ENCODE measurements around the gene DOCK11.

DOCK11 gene

GRCh38 chrX:118536687-118537461 is 41.3 kb downstream of the DOCK11 start (continued):
- TF ChIP-seq BCL6B (tag by site-specific recombination; IDR thresholded peaks at IDR 0.05) (peak; percentile 96), ZBTB48 (tag by site-specific recombination; IDR thresholded peaks at IDR 0.05) (peak; percentile 98), ZBTB44 (tag by site-specific recombination; IDR thresholded peaks at IDR 0.05) (peak; percentile 91), ZFP41 (tag by site-specific recombination; IDR thresholded peaks at IDR 0.05; ENCODE audit: borderline replicate concordance) (no peak)

DNA sequence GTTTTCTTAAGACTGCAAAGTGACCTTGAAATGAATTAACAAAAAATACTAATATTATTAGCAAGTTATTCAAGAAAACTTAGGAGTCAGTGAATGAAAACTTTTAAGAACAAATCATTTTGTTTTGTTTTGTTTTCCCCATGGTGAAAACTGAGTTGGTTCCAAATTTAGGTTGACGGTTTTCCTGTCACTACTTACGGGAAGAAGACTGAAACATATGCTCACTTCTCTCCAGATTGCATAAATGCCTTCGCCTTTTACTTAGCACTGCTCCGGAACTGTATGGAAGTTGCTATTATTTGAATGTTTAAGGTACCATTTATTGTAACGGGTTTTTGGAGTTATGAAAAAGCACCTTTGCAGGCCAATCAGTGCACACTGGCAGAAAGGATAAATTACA is 42.8 kb downstream of the DOCK11 start:
- H3K36me3 ChIP-seq (ENCODE audit: control insufficient read depth in 2 of 2, insufficient read depth in 1 of 2, low read length in 2 of 2), result no peaks in the 10 kb centered on the region
- ChIA-PET CTCF (interaction anchor here (0.6 to 1.2 kb wide), 2 partner anchors 78 to 192 kb away, joined by 3 read pairs; no protein-coding TSS in a partner anchor), POLR2A (no interaction called here)
- H3K9me3 ChIP-seq (ENCODE audit: control insufficient read depth, insufficient read depth, low read depth, low read length), result no peaks in the 10 kb centered on the region
- TF ChIP-seq ZNF350 (tag by site-specific recombination; IDR thresholded peaks at IDR 0.05), result no peak
- TF ChIP-seq ZBTB26 (tag by site-specific recombination; optimal IDR thresholded peaks at IDR 0.05), result no peak
- TF ChIP-seq ZNF202 (tag by site-specific recombination; IDR thresholded peaks at IDR 0.05; ENCODE audit: borderline replicate concordance), result no peak
- no peak overlapping the region for H3K27ac ChIP-seq (ENCODE audit: extremely low read depth, low read depth, low read length)
- H3K4me3 ChIP-seq (ENCODE audit: low read depth, low read length), result no peak overlapping the region
- H3K4me1 ChIP-seq (ENCODE audit: control insufficient read depth, insufficient read depth, low read length), result 0 out of 2 replicates have a peak, but pooled peaks cover 3% of the 10 kb centered on the region

DNA sequence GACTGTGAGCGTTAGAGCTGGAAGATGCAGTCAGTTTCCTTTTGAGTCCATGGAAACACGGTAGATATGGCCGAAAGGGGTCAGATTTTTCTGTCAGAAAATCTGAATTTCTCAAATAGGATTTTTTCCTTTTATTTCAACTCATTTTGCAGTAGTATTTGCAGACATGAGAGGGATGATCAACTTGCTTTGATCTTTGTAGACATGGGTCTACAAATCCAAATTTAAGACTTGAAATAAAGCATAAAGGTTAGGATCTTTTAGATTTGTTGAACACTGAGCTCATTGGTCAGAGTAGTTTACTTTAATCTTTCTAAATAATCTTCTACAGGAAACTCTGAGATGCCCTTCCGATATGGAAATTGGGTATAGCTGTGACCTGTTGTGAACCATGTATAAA is 44.7 kb downstream of the DOCK11 start:
- Histone ChIP-seq H3K36me3 (ENCODE audit: control insufficient read depth in 2 of 2, insufficient read depth in 1 of 2, low read length in 2 of 2) (no peaks in the 10 kb centered on the region), H3K27ac (ENCODE audit: extremely low read depth, low read depth, low read length) (no peak overlapping the region), H3K9me3 (ENCODE audit: control insufficient read depth, insufficient read depth, low read depth, low read length) (no peaks in the 10 kb centered on the region), H3K4me3 (ENCODE audit: low read depth, low read length) (no peak overlapping the region), H3K4me1 (ENCODE audit: control insufficient read depth, insufficient read depth, low read length) (0 out of 2 replicates have a peak, but pooled peaks cover 3% of the 10 kb centered on the region)
- TF ChIP-seq ZNF626 (tag by site-specific recombination; IDR thresholded peaks at IDR 0.05) (no peak), ZNF558 (tag by site-specific recombination; IDR thresholded peaks at IDR 0.05) (peak; percentile 95), SALL2 (tag by site-specific recombination; IDR thresholded peaks at IDR 0.05; ENCODE audit: borderline replicate concordance) (no peak)
- POLR2A ChIA-PET, result no interaction called here
- CTCF ChIA-PET, result no interaction called here

- no peaks in the 10 kb centered on the region for H3K36me3 ChIP-seq (ENCODE audit: control insufficient read depth in 2 of 2, insufficient read depth in 1 of 2, low read length in 2 of 2)
- H3K27ac ChIP-seq (ENCODE audit: extremely low read depth, low read depth, low read length), result no peak overlapping the region
- 0 out of 2 replicates have a peak, but pooled peaks cover 3% of the 10 kb centered on the region for H3K4me1 ChIP-seq (ENCODE audit: control insufficient read depth, insufficient read depth, low read length)
- ChIA-PET POLR2A (no interaction called here), CTCF (interaction anchor here (0.6 kb wide), 1 partner anchor 811 kb away, joined by 3 read pairs; no protein-coding TSS in a partner anchor)
- H3K4me3 ChIP-seq (ENCODE audit: low read depth, low read length), result no peak overlapping the region
- no peaks in the 10 kb centered on the region for H3K9me3 ChIP-seq (ENCODE audit: control insufficient read depth, insufficient read depth, low read depth, low read length)
- TF ChIP-seq ZNF654 (tag by site-specific recombination; IDR thresholded peaks at IDR 0.05; ENCODE audit: low read depth), result no peak
- no peak for TF ChIP-seq YY1 (tag by site-specific recombination; IDR thresholded peaks at IDR 0.05)
- TF ChIP-seq, protein P1, sequence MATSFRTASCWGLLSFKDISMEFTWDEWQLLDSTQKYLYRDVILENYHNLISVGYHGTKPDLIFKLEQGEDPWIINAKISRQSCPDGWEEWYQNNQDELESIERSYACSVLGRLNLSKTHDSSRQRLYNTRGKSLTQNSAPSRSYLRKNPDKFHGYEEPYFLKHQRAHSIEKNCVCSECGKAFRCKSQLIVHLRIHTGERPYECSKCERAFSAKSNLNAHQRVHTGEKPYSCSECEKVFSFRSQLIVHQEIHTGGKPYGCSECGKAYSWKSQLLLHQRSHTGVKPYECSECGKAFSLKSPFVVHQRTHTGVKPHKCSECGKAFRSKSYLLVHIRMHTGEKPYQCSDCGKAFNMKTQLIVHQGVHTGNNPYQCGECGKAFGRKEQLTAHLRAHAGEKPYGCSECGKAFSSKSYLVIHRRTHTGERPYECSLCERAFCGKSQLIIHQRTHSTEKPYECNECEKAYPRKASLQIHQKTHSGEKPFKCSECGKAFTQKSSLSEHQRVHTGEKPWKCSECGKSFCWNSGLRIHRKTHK (tag by site-specific recombination; IDR thresholded peaks at IDR 0.05), result no peak
- no peak for TF ChIP-seq MYNN (tag by site-specific recombination; IDR thresholded peaks at IDR 0.05; ENCODE audit: borderline replicate concordance)
- no peak for TF ChIP-seq KLF10 (tag by site-specific recombination; IDR thresholded peaks at IDR 0.05)
- no peak for TF ChIP-seq OSR2 (tag by site-specific recombination; IDR thresholded peaks at IDR 0.05)
- no peak for TF ChIP-seq MZF1 (tag by site-specific recombination; IDR thresholded peaks at IDR 0.05; ENCODE audit: borderline replicate concordance)
- TF ChIP-seq ZNF792 (tag by site-specific recombination; IDR thresholded peaks at IDR 0.05), result no peak
- no peak for TF ChIP-seq ZFHX2 (tag by site-specific recombination; conservative IDR thresholded peaks at IDR 0.05)
- TF ChIP-seq SCRT2 (tag by site-specific recombination; IDR thresholded peaks at IDR 0.05), result no peak
- TF ChIP-seq, protein P2, sequence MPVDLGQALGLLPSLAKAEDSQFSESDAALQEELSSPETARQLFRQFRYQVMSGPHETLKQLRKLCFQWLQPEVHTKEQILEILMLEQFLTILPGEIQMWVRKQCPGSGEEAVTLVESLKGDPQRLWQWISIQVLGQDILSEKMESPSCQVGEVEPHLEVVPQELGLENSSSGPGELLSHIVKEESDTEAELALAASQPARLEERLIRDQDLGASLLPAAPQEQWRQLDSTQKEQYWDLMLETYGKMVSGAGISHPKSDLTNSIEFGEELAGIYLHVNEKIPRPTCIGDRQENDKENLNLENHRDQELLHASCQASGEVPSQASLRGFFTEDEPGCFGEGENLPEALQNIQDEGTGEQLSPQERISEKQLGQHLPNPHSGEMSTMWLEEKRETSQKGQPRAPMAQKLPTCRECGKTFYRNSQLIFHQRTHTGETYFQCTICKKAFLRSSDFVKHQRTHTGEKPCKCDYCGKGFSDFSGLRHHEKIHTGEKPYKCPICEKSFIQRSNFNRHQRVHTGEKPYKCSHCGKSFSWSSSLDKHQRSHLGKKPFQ (tag by site-specific recombination; IDR thresholded peaks at IDR 0.05), result no peak
Observed at GRCh38 chrX:118541482-118541881, 45.9 kb downstream of the DOCK11 start.

Measured in HEK293 (cell line).